H9 (cell line): ENCODE measurements around the gene ARG1. TPM values are rescaled to one million over a fixed set of nuclear protein-coding genes. Genes with fewer than 3 reads are reported as not detected.

Source experiments
- DNase-seq: peaks from one replicate; pipeline ENCODE4 v3.0.0-alpha.2; 2017
- H2AFZ ChIP-seq: one replicate; pipeline ENCODE4 v1.6.1; 2013; ENCODE audit warnings: mild to moderate bottlenecking, low read length, control low read depth, moderate library complexity
- H2AK5ac ChIP-seq: 2 replicates; pipeline ENCODE4 v1.6.1; 2013; ENCODE audit warnings: low read length, control low read depth, mixed read lengths; ENCODE audit not compliant: insufficient read length
- H2BK120ac ChIP-seq: one replicate; pipeline ENCODE4 v1.6.1; 2013; ENCODE audit warnings: low read depth, mild to moderate bottlenecking, low read length, control low read depth, inconsistent platforms; ENCODE audit not compliant: poor library complexity, severe bottlenecking
- H2BK12ac ChIP-seq: 2 replicates; pipeline ENCODE4 v1.6.1; 2013; ENCODE audit warnings: low read length, control low read depth, mixed read lengths, low read depth; ENCODE audit not compliant: insufficient read length
- H2BK15ac ChIP-seq: 2 replicates; pipeline ENCODE4 v1.6.1; 2013; ENCODE audit warnings: low read depth, low read length, control low read depth
- H2BK20ac ChIP-seq: one replicate; pipeline ENCODE4 v1.6.1; 2013; ENCODE audit warnings: low read depth, mild to moderate bottlenecking, low read length, control low read depth, inconsistent platforms; ENCODE audit not compliant: poor library complexity, severe bottlenecking
- H2BK5ac ChIP-seq: 2 replicates; pipeline ENCODE4 v1.6.1; 2013; ENCODE audit warnings: low read length, control low read depth, mixed read lengths; ENCODE audit not compliant: insufficient read length
- H3K14ac ChIP-seq: 2 replicates; pipeline ENCODE4 v1.6.1; 2013; ENCODE audit warnings: low read length, control low read depth; ENCODE audit not compliant: insufficient read depth
- H3K18ac ChIP-seq: 2 replicates; pipeline ENCODE4 v1.6.1; 2013; ENCODE audit warnings: low read depth, mild to moderate bottlenecking, mixed read lengths, low read length, control low read depth; ENCODE audit not compliant: insufficient read length
- H3K23ac ChIP-seq: 2 replicates; pipeline ENCODE4 v1.6.1; 2013; ENCODE audit warnings: low read length, control low read depth, mixed read lengths, low read depth; ENCODE audit not compliant: insufficient read length
- H3K23me2 ChIP-seq: 2 replicates; pipeline ENCODE4 v1.6.1; 2013; ENCODE audit warnings: low read depth, mild to moderate bottlenecking, mixed read lengths, low read length, control low read depth; ENCODE audit not compliant: insufficient read length, poor library complexity, severe bottlenecking
- H3K27ac ChIP-seq: 2 replicates; pipeline ENCODE4 v1.5.1; 2013; ENCODE audit warnings: low read length, control low read depth, mixed read lengths, low read depth; ENCODE audit not compliant: insufficient read length
- H3K27me3 ChIP-seq: 2 replicates; pipeline ENCODE4 v1.6.1; 2013; ENCODE audit warnings: low read length, control low read depth, inconsistent platforms; ENCODE audit not compliant: insufficient read depth
- H3K4ac ChIP-seq: 2 replicates; pipeline ENCODE4 v1.6.1; 2013; ENCODE audit warnings: low read depth, mild to moderate bottlenecking, control low read depth, inconsistent platforms, low read length, moderate library complexity
- H3K4me1 ChIP-seq: 2 replicates; pipeline ENCODE4 v1.6.1; 2013; ENCODE audit warnings: low read length, control low read depth, inconsistent platforms; ENCODE audit not compliant: insufficient read depth
- H3K4me2 ChIP-seq: 2 replicates; pipeline ENCODE4 v1.6.1; 2013; ENCODE audit warnings: low read length, control low read depth, mixed read lengths; ENCODE audit not compliant: insufficient read length, insufficient read depth
- H3K56ac ChIP-seq: 2 replicates; pipeline ENCODE4 v1.6.1; 2013; ENCODE audit warnings: low read depth, mild to moderate bottlenecking, mixed read lengths, low read length, control low read depth; ENCODE audit not compliant: insufficient read length
- H3K79me1 ChIP-seq: 2 replicates; pipeline ENCODE4 v1.6.1; 2013; ENCODE audit warnings: low read depth, mild to moderate bottlenecking, moderate library complexity, low read length, control low read depth, inconsistent platforms; ENCODE audit not compliant: insufficient read depth, poor library complexity, severe bottlenecking
- H3K79me2 ChIP-seq: 2 replicates; pipeline ENCODE4 v1.6.1; 2013; ENCODE audit warnings: low read length, control low read depth, inconsistent platforms; ENCODE audit not compliant: insufficient read depth
- H3K9ac ChIP-seq: 2 replicates; pipeline ENCODE4 v1.6.1; 2013; ENCODE audit warnings: low read length, control low read depth, mixed read lengths; ENCODE audit not compliant: insufficient read length; ENCODE audit errors: extremely low read depth
- H3K9me3 ChIP-seq: one replicate; pipeline ENCODE4 v1.6.1; 2013; ENCODE audit warnings: low read depth, low read length, inconsistent platforms; ENCODE audit not compliant: control insufficient read depth
- H3T11ph ChIP-seq: one replicate; pipeline ENCODE4 v1.6.1; 2013; ENCODE audit warnings: mild to moderate bottlenecking, low read length, control low read depth, inconsistent platforms
- H4K20me1 ChIP-seq: one replicate; pipeline ENCODE4 v1.6.1; 2013; ENCODE audit not compliant: control insufficient read depth, insufficient read length, insufficient read depth
- H4K5ac ChIP-seq: 2 replicates; pipeline ENCODE4 v1.6.1; 2013; ENCODE audit warnings: low read depth, mild to moderate bottlenecking, mixed read lengths, low read length, control low read depth; ENCODE audit not compliant: insufficient read length
- H4K8ac ChIP-seq: replicated peaks from 2 replicates; pipeline ENCODE4 v1.6.1; 2013; ENCODE audit warnings: low read length, control low read depth, mixed read lengths, low read depth; ENCODE audit not compliant: insufficient read length
- H4K91ac ChIP-seq: 2 replicates; pipeline ENCODE4 v1.6.1; 2013; ENCODE audit warnings: low read depth, mild to moderate bottlenecking, moderate library complexity, mixed read lengths, low read length, control low read depth; ENCODE audit not compliant: insufficient read length
- H3K27ac Mint-ChIP-seq, 3 experiments: 2 replicates in 2 of 3; 3 replicates in 1 of 3; pipeline ENCODE4 v1.8.0; 2020 to 2021; ENCODE audit warnings: mixed read lengths in 3 of 3, mild to moderate bottlenecking in 1 of 3, moderate library complexity in 1 of 3
- H3K27me3 Mint-ChIP-seq: 2 replicates; pipeline ENCODE4 v1.8.0; 2021; ENCODE audit warnings: low read depth, mild to moderate bottlenecking, moderate library complexity, mixed read lengths
- H3K36me3 Mint-ChIP-seq, 3 experiments: 2 replicates in 2 of 3; 3 replicates in 1 of 3; pipeline ENCODE4 v1.8.0; 2020 to 2021; ENCODE audit warnings: low read depth in 3 of 3, mixed read lengths in 3 of 3; ENCODE audit not compliant: insufficient read depth in 1 of 3
- H3K4me1 Mint-ChIP-seq, 2 experiments: 2 replicates each; pipeline ENCODE4 v1.8.0; 2020; ENCODE audit warnings: mixed read lengths in 2 of 2
- H3K4me3 Mint-ChIP-seq, 2 experiments: 2 replicates in 1 of 2; 3 replicates in 1 of 2; pipeline ENCODE4 v1.8.0; 2020 to 2021; ENCODE audit warnings: mild to moderate bottlenecking in 2 of 2, mixed read lengths in 2 of 2, moderate library complexity in 1 of 2
- H3K9me3 Mint-ChIP-seq, 2 experiments: 2 replicates in 1 of 2; 3 replicates in 1 of 2; pipeline ENCODE4 v1.8.0; 2020; ENCODE audit warnings: mild to moderate bottlenecking in 2 of 2, mixed read lengths in 2 of 2, moderate library complexity in 1 of 2
- CTCF ChIP-seq: fragments of 200-600 bp; sonication (generic); conservative IDR thresholded peaks from 3 replicates; pipeline ENCODE4 v1.8.0; 2021; ENCODE audit warnings: antibody characterized with exemption, mild to moderate bottlenecking
- WGBS: extraction: QIAGEN DNeasy Blood & Tissue Kit; methylation state at CpG from one replicate; pipeline ENCODE4 v1.1.7; 2013; ENCODE audit warnings: missing lambda C conversion rate, low lambda C conversion rate, mixed read lengths; ENCODE audit not compliant: insufficient read length; ENCODE audit errors: extremely low coverage; 5-methylcytosine and 5-hydroxymethylcytosine counted together
- total RNA-seq: library from RNA; stranded (reverse); gene quantifications from 2 replicates; pipeline ENCODE4 v1.2.1, GENCODE V29; 2021

The ARG1 gene
- total RNA-seq, 1 experiment from 2014 or later: not detected

GRCh38 chr6:131629651-131630050 is 56.6 kb downstream of the ARG1 start:
- no peak overlapping the region for H4K5ac ChIP-seq
- H3K23me2 ChIP-seq: no peaks in the 10 kb centered on the region
- no peak overlapping the region for H3K4ac ChIP-seq
- no peaks in the 10 kb centered on the region for H3K27me3 Mint-ChIP-seq
- H4K20me1 ChIP-seq: no peaks in the 10 kb centered on the region
- no peak overlapping the region for H3K4me2 ChIP-seq
- 0 out of 2 replicates have a peak, but pooled peaks cover 2% of the 10 kb centered on the region for H3K4me1 ChIP-seq
- H3K23ac ChIP-seq: no peak overlapping the region
- no peak overlapping the region for H2BK120ac ChIP-seq
- H3K36me3 Mint-ChIP-seq: peaks cover 0 to 5% (median 2%) of the 10 kb centered on the region in 3 experiments; a peak in 3 of 7 replicates
- H4K91ac ChIP-seq: no peak overlapping the region
- no peak overlapping the region for H2BK5ac ChIP-seq
- H2AK5ac ChIP-seq: no peak overlapping the region
- H3K27ac Mint-ChIP-seq: no peak overlapping the region
- H4K8ac ChIP-seq: no peak overlapping the region
- H3K9me3 Mint-ChIP-seq: no peaks in the 10 kb centered on the region
- H3K9me3 ChIP-seq: no peaks in the 10 kb centered on the region
- no peak overlapping the region for H3T11ph ChIP-seq
- H3K18ac ChIP-seq: no peak overlapping the region
- H3K27me3 ChIP-seq: no peaks in the 10 kb centered on the region
- no CpG with 5 or more reads among the region's 2 CpGs for whole genome bisulfite sequencing
- no peak overlapping the region for H3K9ac ChIP-seq
- H3K79me2 ChIP-seq: peaks cover 2% of the 10 kb centered on the region; the same call in 1 of the 2 replicates
- no peak overlapping the region for H3K27ac ChIP-seq
- no peak overlapping the region for H3K56ac ChIP-seq
- H2BK15ac ChIP-seq: no peak overlapping the region
- H3K14ac ChIP-seq: no peak overlapping the region
- H3K79me1 ChIP-seq: no peaks in the 10 kb centered on the region
- DNase-seq: no peak
- TF ChIP-seq CTCF: no peak
- no peak overlapping the region for H2AFZ ChIP-seq
- no peak overlapping the region for H3K4me3 Mint-ChIP-seq
- no peak overlapping the region for H2BK20ac ChIP-seq
- H3K4me1 Mint-ChIP-seq: peaks cover 10 to 12% of the 10 kb centered on the region in 2 experiments
- no peak overlapping the region for H2BK12ac ChIP-seq
